A549 (cell line): ENCODE data around the gene MC2R. TPM values are rescaled to one million over a fixed set of nuclear protein-coding genes. Genes with fewer than 3 reads are reported as not detected.

Experiments used
- ATAC-seq, 2 experiments: fragments of 200-7000 bp in 1 of 2; fragments of >200 bp in 1 of 2; cut with Nextera tagmentation in 1 of 2; cut with Tn5 transposase in 1 of 2; 3 replicates each; pipeline versions ENCODE4 v1.8.0 to v1.9.1; 2018 to 2020; ENCODE audit warnings: mild to moderate bottlenecking in 1 of 2, moderate library complexity in 1 of 2
- CTCF ChIA-PET: fragments of 300-600 bp; sonication (Branson Sonifier 250); formaldehyde crosslinking; extraction: SDS; loops from one replicate; lab custom pipeline; 2021; ENCODE audit warnings: antibody characterized with exemption, inconsistent platforms; lab: Yijun Ruan, JAX
- POLR2A ChIA-PET: fragments of 350-600 bp; formaldehyde crosslinking; extraction: SDS; loops from one replicate; lab custom pipeline; 2021; ENCODE audit warnings: antibody characterized with exemption, inconsistent platforms; lab: Yijun Ruan, JAX
- DNase-seq, 2 experiments: peaks; one replicate each; pipeline versions ENCODE4 v3.0.0 to v3.0.0-alpha.2; 2011 to 2016; ENCODE audit warnings: low read depth in 1 of 2, low spot score in 1 of 2
- FAIRE-seq: peaks from 2 replicates; lab custom pipeline; 2011; peaks lifted over from hg19 to GRCh38; lab: Jason Lieb, UNC
- H3K27ac ChIP-seq, 2 experiments: fragments of >200 bp; sonication (Bioruptor Twin); formaldehyde crosslinking; 3 replicates each; pipeline ENCODE4 v1.5.1; 2016 to 2017
- H3K4me1 ChIP-seq: fragments of >200 bp; sonication (Bioruptor Twin); formaldehyde crosslinking; 3 replicates; pipeline ENCODE4 v1.6.1; 2016
- H3K4me2 ChIP-seq: fragments of >200 bp; sonication (Bioruptor Twin); formaldehyde crosslinking; 3 replicates; pipeline ENCODE4 v1.6.1; 2016
- H3K4me3 ChIP-seq: fragments of >200 bp; sonication (Bioruptor Twin); formaldehyde crosslinking; 3 replicates; pipeline ENCODE4 v1.5.1; 2016
- H3K9me3 ChIP-seq: fragments of >200 bp; sonication (Bioruptor Twin); formaldehyde crosslinking; 3 replicates; pipeline ENCODE4 v1.6.1; 2016
- CHD2 ChIP-seq: fragments of 150-350 bp; IDR thresholded peaks from 2 replicates; pipeline ENCODE4 v1.6.1; 2014; ENCODE audit warnings: low read length; ENCODE audit not compliant: partially characterized antibody
- EHF ChIP-seq: fragments of 250-450 bp; sonication (Bioruptor Pico); IDR thresholded peaks from 2 replicates; pipeline ENCODE4 v1.5.0; 2020; ENCODE audit warnings: mild to moderate bottlenecking
- EHMT2 ChIP-seq: fragments of 200-600 bp; sonication (generic); IDR thresholded peaks from 2 replicates; pipeline ENCODE4 v1.6.1; 2016; ENCODE audit warnings: antibody characterized with exemption, low read depth, mild to moderate bottlenecking, moderate library complexity
- EP300 ChIP-seq, 2 experiments: fragments of >200 bp; sonication (Bioruptor Twin); formaldehyde crosslinking; IDR thresholded peaks; 2 replicates in 1 of 2; 3 replicates in 1 of 2; pipeline ENCODE4 v1.6.1; 2016 to 2017
- ESRRA ChIP-seq: fragments of 150-350 bp; IDR thresholded peaks from 2 replicates; pipeline ENCODE4 v1.6.1; 2014; ENCODE audit warnings: mild to moderate bottlenecking, low read length, borderline replicate concordance
- FOXS1 ChIP-seq: fragments of 250-450 bp; sonication (Bioruptor Pico); IDR thresholded peaks from 2 replicates; pipeline ENCODE4 v1.5.0; 2020; ENCODE audit warnings: mild to moderate bottlenecking, moderate library complexity
- HOXA7 ChIP-seq: fragments of 250-450 bp; sonication (Bioruptor Pico); IDR thresholded peaks from 2 replicates; pipeline ENCODE4 v1.5.0; 2020; ENCODE audit warnings: mild to moderate bottlenecking, moderate library complexity
- JUN ChIP-seq, 2 experiments: fragments of >200 bp; sonication (Bioruptor Twin); formaldehyde crosslinking; IDR thresholded peaks; 2 replicates in 1 of 2; 3 replicates in 1 of 2; pipeline ENCODE4 v1.6.1; 2016 to 2017
- KDM1A ChIP-seq: fragments of 200-600 bp; sonication (generic); IDR thresholded peaks from 2 replicates; pipeline ENCODE4 v1.6.1; 2016; ENCODE audit warnings: low read depth, mild to moderate bottlenecking
- MAZ ChIP-seq: fragments of 150-350 bp; IDR thresholded peaks from 2 replicates; pipeline ENCODE4 v1.6.1; 2014; ENCODE audit warnings: antibody characterized with exemption, low read depth, low read length, borderline replicate concordance
- POLR2AphosphoS2 ChIP-seq: conservative IDR thresholded peaks from 2 replicates; pipeline ENCODE4 v1.6.1; 2012; ENCODE audit warnings: low read length, improper control_type of control experiment, inconsistent platforms
- RAD21 ChIP-seq, 2 experiments: fragments of >200 bp in 1 of 2; sonication (Bioruptor Twin) in 1 of 2; formaldehyde crosslinking in 1 of 2; IDR thresholded peaks in 1 of 2; conservative IDR thresholded peaks in 1 of 2; 2 replicates in 1 of 2; 3 replicates in 1 of 2; pipeline ENCODE4 v1.6.1; 2012 to 2018; ENCODE audit warnings: inconsistent platforms in 1 of 2
- RCOR1 ChIP-seq: fragments of 150-350 bp; IDR thresholded peaks from 2 replicates; pipeline ENCODE4 v1.6.1; 2014; ENCODE audit warnings: antibody characterized with exemption, low read length, low read depth
- SMC3 ChIP-seq: fragments of >200 bp; sonication (Bioruptor Twin); formaldehyde crosslinking; IDR thresholded peaks from 3 replicates; pipeline ENCODE4 v1.6.1; 2018; ENCODE audit warnings: inconsistent platforms
- ZFP36 ChIP-seq: fragments of 450-650 bp; IDR thresholded peaks from 2 replicates; pipeline ENCODE4 v1.6.1; 2014; ENCODE audit warnings: borderline replicate concordance; ENCODE audit not compliant: partially characterized antibody
- ZNF302 ChIP-seq: fragments of 250-450 bp; sonication (Bioruptor Pico); IDR thresholded peaks from 2 replicates; pipeline ENCODE4 v1.9.0; 2021; ENCODE audit warnings: inconsistent platforms, mild to moderate bottlenecking, moderate library complexity
- ZSCAN20 ChIP-seq: fragments of 250-450 bp; sonication (Bioruptor Pico); IDR thresholded peaks from 2 replicates; pipeline ENCODE4 v1.8.0; 2022; ENCODE audit warnings: mild to moderate bottlenecking, moderate library complexity
- WGBS: methylation state at CpG from one replicate; pipeline ENCODE4 v1.1.6; 2017; ENCODE audit errors: missing lambda C conversion rate; 5-methylcytosine and 5-hydroxymethylcytosine counted together
- polyA plus RNA-seq, 4 experiments: library from polyadenylated mRNA; depleted of rRNA in 3 of 4; stranded (reverse); fragments of >200 nt; fragmentation: RNase III in 1 of 4; extraction: RNeasy Plus Mini Kit Qiagen cat#74134 plus additional on column Dnase treatment in 1 of 4; gene quantifications; 2 replicates in 3 of 4; 3 replicates in 1 of 4; pipeline ENCODE4 v1.2.3, GENCODE V29; 2011 to 2017
- TF ChIP-seq, protein P1 (sequence below): fragments of >200 bp; sonication (Bioruptor Twin); formaldehyde crosslinking; IDR thresholded peaks from 2 replicates; pipeline ENCODE4 v1.6.1; 2016
- TF ChIP-seq, protein P2 (sequence below): fragments of 200-600 bp; sonication (generic); IDR thresholded peaks from 2 replicates; pipeline ENCODE4 v1.6.1; 2016; ENCODE audit warnings: antibody characterized with exemption, mild to moderate bottlenecking, moderate library complexity
- TF ChIP-seq, protein P3 (sequence below): fragments of 150-350 bp; IDR thresholded peaks from 2 replicates; pipeline ENCODE4 v1.6.1; 2014; ENCODE audit warnings: low read depth, mild to moderate bottlenecking, low read length
- TF ChIP-seq, protein P4 (sequence below): IDR thresholded peaks from 2 replicates; pipeline ENCODE4 v1.6.1; 2012; ENCODE audit warnings: low read depth, borderline replicate concordance

The MC2R gene
- polyA plus RNA-seq, 2 of the 4 experiments (the other 2 are of a cell fraction): not detected

DNA sequence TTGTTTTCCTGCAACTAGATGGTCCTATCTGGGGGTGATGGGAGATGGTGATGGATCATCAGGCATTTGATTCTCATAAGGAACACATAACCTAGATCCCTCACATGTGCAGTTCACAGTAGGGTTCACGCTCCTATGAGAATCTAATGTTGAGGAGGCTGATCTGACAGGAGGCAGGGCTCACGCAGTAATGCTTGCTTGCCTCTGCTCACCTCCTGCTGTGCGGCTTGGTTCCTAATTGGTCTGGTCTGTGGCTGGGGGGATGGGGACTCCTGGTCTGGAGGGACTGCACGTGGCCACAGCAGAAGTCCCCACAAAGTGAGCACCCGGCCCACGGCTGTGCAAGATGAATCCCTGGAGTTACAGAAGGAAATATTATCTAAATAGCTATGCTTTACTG, 80.1 kb downstream of the MC2R start:
- FAIRE-seq (no peak), DNase-seq (no peak), ATAC-seq (no peak)
- Histone ChIP-seq H3K4me3 (no peak overlapping the region), H3K9me3 (no peaks in the 10 kb centered on the region), H3K4me1 (no peaks in the 10 kb centered on the region), H3K27ac (no peak overlapping the region), H3K4me2 (no peak overlapping the region)
- CTCF ChIA-PET: no interaction called here
- 42% methylated on average over 4 of the region's 6 CpGs for WGBS
- TF ChIP-seq POLR2AphosphoS2: no peak
- TF ChIP-seq KDM1A: no peak
- no peak for TF ChIP-seq EHF (CRISPR knock-in tag)
- no peak for TF ChIP-seq JUN (IDR thresholded peaks at IDR 0.05)
- no peak for TF ChIP-seq CHD2
- TF ChIP-seq ZFP36: no peak
- TF ChIP-seq, protein P1, sequence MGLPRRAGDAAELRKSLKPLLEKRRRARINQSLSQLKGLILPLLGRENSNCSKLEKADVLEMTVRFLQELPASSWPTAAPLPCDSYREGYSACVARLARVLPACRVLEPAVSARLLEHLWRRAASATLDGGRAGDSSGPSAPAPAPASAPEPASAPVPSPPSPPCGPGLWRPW: no peak
- no peak for TF ChIP-seq RAD21 (conservative IDR thresholded peaks at IDR 0.05 in 1 of 2, IDR thresholded peaks at IDR 0.05 in 1 of 2)
- TF ChIP-seq, protein P2, sequence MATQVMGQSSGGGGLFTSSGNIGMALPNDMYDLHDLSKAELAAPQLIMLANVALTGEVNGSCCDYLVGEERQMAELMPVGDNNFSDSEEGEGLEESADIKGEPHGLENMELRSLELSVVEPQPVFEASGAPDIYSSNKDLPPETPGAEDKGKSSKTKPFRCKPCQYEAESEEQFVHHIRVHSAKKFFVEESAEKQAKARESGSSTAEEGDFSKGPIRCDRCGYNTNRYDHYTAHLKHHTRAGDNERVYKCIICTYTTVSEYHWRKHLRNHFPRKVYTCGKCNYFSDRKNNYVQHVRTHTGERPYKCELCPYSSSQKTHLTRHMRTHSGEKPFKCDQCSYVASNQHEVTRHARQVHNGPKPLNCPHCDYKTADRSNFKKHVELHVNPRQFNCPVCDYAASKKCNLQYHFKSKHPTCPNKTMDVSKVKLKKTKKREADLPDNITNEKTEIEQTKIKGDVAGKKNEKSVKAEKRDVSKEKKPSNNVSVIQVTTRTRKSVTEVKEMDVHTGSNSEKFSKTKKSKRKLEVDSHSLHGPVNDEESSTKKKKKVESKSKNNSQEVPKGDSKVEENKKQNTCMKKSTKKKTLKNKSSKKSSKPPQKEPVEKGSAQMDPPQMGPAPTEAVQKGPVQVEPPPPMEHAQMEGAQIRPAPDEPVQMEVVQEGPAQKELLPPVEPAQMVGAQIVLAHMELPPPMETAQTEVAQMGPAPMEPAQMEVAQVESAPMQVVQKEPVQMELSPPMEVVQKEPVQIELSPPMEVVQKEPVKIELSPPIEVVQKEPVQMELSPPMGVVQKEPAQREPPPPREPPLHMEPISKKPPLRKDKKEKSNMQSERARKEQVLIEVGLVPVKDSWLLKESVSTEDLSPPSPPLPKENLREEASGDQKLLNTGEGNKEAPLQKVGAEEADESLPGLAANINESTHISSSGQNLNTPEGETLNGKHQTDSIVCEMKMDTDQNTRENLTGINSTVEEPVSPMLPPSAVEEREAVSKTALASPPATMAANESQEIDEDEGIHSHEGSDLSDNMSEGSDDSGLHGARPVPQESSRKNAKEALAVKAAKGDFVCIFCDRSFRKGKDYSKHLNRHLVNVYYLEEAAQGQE: no peak
- TF ChIP-seq EHMT2: no peak
- POLR2A ChIA-PET: no interaction called here

DNA sequence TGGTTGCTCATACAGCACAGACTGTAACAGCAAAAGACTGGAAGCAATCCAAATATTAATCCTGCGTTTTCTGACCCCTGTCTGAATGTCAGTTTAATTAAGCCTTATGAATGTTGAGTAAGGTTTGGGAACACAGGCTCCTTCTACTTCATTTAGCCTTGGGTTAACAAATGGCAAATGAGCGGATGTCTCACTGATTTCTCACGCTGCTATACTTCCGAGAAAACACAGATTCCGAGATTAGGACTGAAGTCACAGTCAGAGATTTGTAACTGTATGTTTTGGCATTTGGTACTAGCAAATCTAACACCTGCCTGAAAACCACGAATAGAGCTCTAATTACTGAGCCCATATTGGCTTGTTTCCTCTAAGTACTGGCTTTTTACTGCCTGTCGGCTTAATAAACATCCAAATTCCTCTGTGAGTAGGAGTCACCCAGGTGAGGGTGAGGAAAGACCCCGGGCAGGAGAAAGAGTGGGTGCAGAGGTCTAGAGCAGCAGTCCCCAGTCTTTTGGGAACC, 80.8 kb downstream of the MC2R start:
- no peak overlapping the region for H3K4me2 ChIP-seq
- no peak overlapping the region for H3K27ac ChIP-seq
- DNase-seq (no peak), ATAC-seq (no peak), FAIRE-seq (no peak)
- no peak overlapping the region for H3K4me3 ChIP-seq
- no peaks in the 10 kb centered on the region for H3K9me3 ChIP-seq
- TF ChIP-seq RCOR1: no peak
- no peak for TF ChIP-seq ZNF302 (CRISPR knock-in tag)
- TF ChIP-seq FOXS1: no peak
- TF ChIP-seq SMC3: no peak
- TF ChIP-seq ESRRA: no peak
- no peak for TF ChIP-seq EP300 (IDR thresholded peaks at IDR 0.05)
- TF ChIP-seq ZSCAN20: no peak
- TF ChIP-seq MAZ: no peak
- no peak for TF ChIP-seq CHD2
- TF ChIP-seq HOXA7 (CRISPR knock-in tag): no peak
- TF ChIP-seq, protein P3, sequence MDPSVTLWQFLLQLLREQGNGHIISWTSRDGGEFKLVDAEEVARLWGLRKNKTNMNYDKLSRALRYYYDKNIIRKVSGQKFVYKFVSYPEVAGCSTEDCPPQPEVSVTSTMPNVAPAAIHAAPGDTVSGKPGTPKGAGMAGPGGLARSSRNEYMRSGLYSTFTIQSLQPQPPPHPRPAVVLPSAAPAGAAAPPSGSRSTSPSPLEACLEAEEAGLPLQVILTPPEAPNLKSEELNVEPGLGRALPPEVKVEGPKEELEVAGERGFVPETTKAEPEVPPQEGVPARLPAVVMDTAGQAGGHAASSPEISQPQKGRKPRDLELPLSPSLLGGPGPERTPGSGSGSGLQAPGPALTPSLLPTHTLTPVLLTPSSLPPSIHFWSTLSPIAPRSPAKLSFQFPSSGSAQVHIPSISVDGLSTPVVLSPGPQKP: no peak
- TF ChIP-seq, protein P4, sequence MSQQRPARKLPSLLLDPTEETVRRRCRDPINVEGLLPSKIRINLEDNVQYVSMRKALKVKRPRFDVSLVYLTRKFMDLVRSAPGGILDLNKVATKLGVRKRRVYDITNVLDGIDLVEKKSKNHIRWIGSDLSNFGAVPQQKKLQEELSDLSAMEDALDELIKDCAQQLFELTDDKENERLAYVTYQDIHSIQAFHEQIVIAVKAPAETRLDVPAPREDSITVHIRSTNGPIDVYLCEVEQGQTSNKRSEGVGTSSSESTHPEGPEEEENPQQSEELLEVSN: no peak
- 29% methylated on average over 8 of the region's 8 CpGs for WGBS
- H3K4me1 ChIP-seq: no peaks in the 10 kb centered on the region
- ChIA-PET CTCF (no interaction called here), POLR2A (no interaction called here)

Other genes starting within 250 kb of the MC2R start
- 23.5 and 26.2 TPM in 2 replicates for gene FAM210A, start 189.0 kb downstream of the MC2R start, polyA plus RNA-seq (2011; rRNA removed)
- 17.1 to 19.1 TPM (median 17.9 TPM) in 3 replicates for gene FAM210A, start 189.0 kb downstream of the MC2R start, polyA plus RNA-seq (2017; fragmentation: RNase III; extraction: RNeasy Plus Mini Kit Qiagen cat#74134 plus additional on column Dnase treatment)
- 25.5 and 26.1 TPM in 2 replicates for gene RNMT, start 188.9 kb downstream of the MC2R start, polyA plus RNA-seq (2011; rRNA removed)
- 15.4 to 16.7 TPM (median 16.5 TPM) in 3 replicates for gene RNMT, start 188.9 kb downstream of the MC2R start, polyA plus RNA-seq (2017; fragmentation: RNase III; extraction: RNeasy Plus Mini Kit Qiagen cat#74134 plus additional on column Dnase treatment)
- gene MC5R, start 91.4 kb downstream of the MC2R start, polyA plus RNA-seq (2011; rRNA removed): not detected in 2 replicates
- gene MC5R, start 91.4 kb downstream of the MC2R start, polyA plus RNA-seq (2017; fragmentation: RNase III; extraction: RNeasy Plus Mini Kit Qiagen cat#74134 plus additional on column Dnase treatment): not detected in 3 replicates
- gene ZNF519, start 216.9 kb upstream of the MC2R start, polyA plus RNA-seq (2011; rRNA removed): 6.6 and 7.0 TPM in 2 replicates
- 3.2 to 3.5 TPM (median 3.3 TPM) in 3 replicates for gene ZNF519, start 216.9 kb upstream of the MC2R start, polyA plus RNA-seq (2017; fragmentation: RNase III; extraction: RNeasy Plus Mini Kit Qiagen cat#74134 plus additional on column Dnase treatment)